Naive thymus-derived CD4-positive, alpha-beta T cell (primary cell): ENCODE measurements around the gene DDX50. TPM values are rescaled to one million over a fixed set of nuclear protein-coding genes. Genes with fewer than 3 reads are reported as not detected.

ENCODE experiments used
- ATAC-seq: fragments of 150-1000 bp; cut with Tn5 transposase; 2 replicates; pipeline ENCODE4 v1.10.0; 2021; ENCODE audit warnings: mild to moderate bottlenecking, moderate library complexity
- CTCF ChIA-PET: fragments of 350-600 bp; sonication (Branson Sonifier 250); formaldehyde crosslinking; loops from one replicate; lab custom pipeline; 2021; ENCODE audit warnings: antibody characterized with exemption; lab: Charles Lee
- POLR2A ChIA-PET: fragments of 350-600 bp; sonication (Branson Sonifier 250); formaldehyde crosslinking; loops from one replicate; lab custom pipeline; 2021; ENCODE audit warnings: antibody characterized with exemption, inconsistent platforms; lab: Charles Lee
- DNase-seq, 9 donors: peaks; one replicate each; pipeline versions ENCODE4 v3.0.0 to v3.0.0-alpha.2; 2020 to 2022; ENCODE audit warnings: mixed read lengths in 1 of 9
- H3K27ac ChIP-seq: one replicate; pipeline ENCODE4 v1.7.0; 2013; ENCODE audit warnings: mild to moderate bottlenecking, low read depth, low read length, moderate library complexity
- H3K27me3 ChIP-seq, 2 donors: one replicate each; pipeline ENCODE4 v1.7.0; 2013; ENCODE audit warnings: low read length in 2 of 2, mild to moderate bottlenecking in 2 of 2, moderate library complexity in 2 of 2; ENCODE audit not compliant: control insufficient read depth in 2 of 2, insufficient read depth in 2 of 2
- H3K36me3 ChIP-seq, 3 experiments: 1 replicate in 2 of 3; 2 replicates in 1 of 3; pipeline ENCODE4 v1.7.0; 2013; ENCODE audit warnings: low read length in 3 of 3, mild to moderate bottlenecking in 3 of 3, moderate library complexity in 1 of 3; ENCODE audit not compliant: insufficient read depth in 3 of 3, control insufficient read depth in 2 of 3
- H3K4me1 ChIP-seq, 2 donors: one replicate each; pipeline ENCODE4 v1.7.0; 2013; ENCODE audit warnings: low read length in 2 of 2, mild to moderate bottlenecking in 2 of 2, moderate library complexity in 1 of 2; ENCODE audit not compliant: control insufficient read depth in 2 of 2, insufficient read depth in 2 of 2
- H3K4me3 ChIP-seq: 2 replicates; pipeline ENCODE4 v1.7.0; 2013; ENCODE audit warnings: mild to moderate bottlenecking, low read length
- H3K9me3 ChIP-seq, 3 experiments: 1 replicate in 2 of 3; 2 replicates in 1 of 3; pipeline ENCODE4 v1.7.0; 2013; ENCODE audit warnings: low read length in 3 of 3; ENCODE audit not compliant: control insufficient read depth in 2 of 3
- H3K27ac Mint-ChIP-seq, 9 donors: one replicate each; pipeline ENCODE4 v1.8.0; 2020 to 2022; ENCODE audit warnings: mixed read lengths in 9 of 9, mild to moderate bottlenecking in 8 of 9, moderate library complexity in 5 of 9, inconsistent platforms in 2 of 9
- H3K27me3 Mint-ChIP-seq, 5 donors: one replicate each; pipeline ENCODE4 v1.8.0; 2021 to 2022; ENCODE audit warnings: mixed read lengths in 5 of 5, mild to moderate bottlenecking in 1 of 5
- H3K36me3 Mint-ChIP-seq, 5 donors: one replicate each; pipeline ENCODE4 v1.8.0; 2020 to 2022; ENCODE audit warnings: mixed read lengths in 5 of 5, mild to moderate bottlenecking in 3 of 5, inconsistent platforms in 1 of 5
- H3K4me1 Mint-ChIP-seq, 7 donors: one replicate each; pipeline ENCODE4 v1.8.0; 2020 to 2022; ENCODE audit warnings: mixed read lengths in 7 of 7, mild to moderate bottlenecking in 3 of 7, inconsistent platforms in 1 of 7
- H3K4me3 Mint-ChIP-seq, 10 donors: one replicate each; pipeline ENCODE4 v1.8.0; 2020 to 2022; ENCODE audit warnings: mild to moderate bottlenecking in 10 of 10, mixed read lengths in 10 of 10, moderate library complexity in 6 of 10, inconsistent platforms in 2 of 10
- H3K9me3 Mint-ChIP-seq, 11 donors: one replicate each; pipeline ENCODE4 v1.8.0; 2020 to 2022; ENCODE audit warnings: mixed read lengths in 11 of 11, mild to moderate bottlenecking in 4 of 11, inconsistent platforms in 1 of 11, moderate library complexity in 1 of 11
- intact Hi-C, 2 donors: fragments of 100-400 bp; cut with micrococcal nuclease; formaldehyde crosslinking; loops; one replicate each; pipeline ENCODE4 v1.15.1; 2023
- polyA plus RNA-seq, 2 donors: library from polyadenylated mRNA; unstranded; fragments of 300-500 nt; fragmentation: Illumina TruSeq; gene quantifications; one replicate each; pipeline ENCODE4 v1.2.3, GENCODE V29; 2021
- total RNA-seq, 6 experiments: library from RNA in 5 of 6; stranded (reverse) in 5 of 6; gene quantifications; 1 replicate in 5 of 6; 2 replicates in 1 of 6; pipeline ENCODE4 v1.2.3 and lab custom pipeline; 2021 to 2026

Gene DDX50
- total and polyA plus RNA-seq, 7 experiments from 2014 or later: 28.3 to 49.3 (median 41.6) TPM

- Histone ChIP-seq H3K27me3 (no peaks in the 10 kb centered on the region), H3K9me3 (no peaks in the 10 kb centered on the region), H3K36me3 (peaks cover 14 to 64% (median 34%) of the 10 kb centered on the region in 3 experiments), H3K4me3 (no peak overlapping the region), H3K4me1 (no peaks in the 10 kb centered on the region), H3K27ac (no peak overlapping the region)
- peaks cover 0 to 1% (median 0%) of the 10 kb centered on the region in 11 donors for H3K9me3 Mint-ChIP-seq
- H3K4me1 Mint-ChIP-seq: peaks cover 0 to 14% (median 6%) of the 10 kb centered on the region in 7 donors
- H3K27ac Mint-ChIP-seq: peak overlapping the region in 4 of 9 donors; percentile 2 to 73 (median 28)
- no peak overlapping the region for H3K4me3 Mint-ChIP-seq
- ATAC-seq: no peak
- no peak for DNase-seq
- no peaks in the 10 kb centered on the region for H3K27me3 Mint-ChIP-seq
- intact Hi-C loops: no loop called here
- POLR2A ChIA-PET: no interaction called here
- H3K36me3 Mint-ChIP-seq: peaks cover 9 to 38% (median 17%) of the 10 kb centered on the region in 5 donors
- CTCF ChIA-PET: no interaction called here
These were observed 81.3 kb downstream of the DDX50 start for GRCh38 chr10:68982389-68982788.

- peaks cover 10 to 22% (median 13%) of the 10 kb centered on the region in 3 experiments for H3K36me3 ChIP-seq
- H3K4me1 Mint-ChIP-seq: peaks cover 24 to 54% (median 45%) of the 10 kb centered on the region in 7 donors
- H3K36me3 Mint-ChIP-seq: peaks cover 0 to 13% (median 6%) of the 10 kb centered on the region in 5 donors
- peak overlapping the region in 9 of 10 donors; percentile 94 to 100 (median 99) for H3K4me3 Mint-ChIP-seq
- H3K4me1 ChIP-seq: peaks cover 13 to 15% of the 10 kb centered on the region in 2 donors
- H3K27me3 Mint-ChIP-seq: peaks cover 0 to 2% (median 0%) of the 10 kb centered on the region in 5 donors
- H3K9me3 Mint-ChIP-seq: peaks cover 0 to 3% (median 0%) of the 10 kb centered on the region in 11 donors
- ChIA-PET POLR2A (interaction anchor here (0.5 to 1.8 kb wide), 7 partner anchors 8 to 403 kb away, joined by 3 to 5 read pairs (median 3); partner anchors contain the start of genes SRGN and SUPV3L1), CTCF (interaction anchor here (0.6 to 2.8 kb wide), 7 partner anchors 17 to 1048 kb away, joined by 3 to 11 read pairs (median 4); no protein-coding TSS in a partner anchor)
- no peak overlapping the region for H3K27ac ChIP-seq
- DNase-seq (no peak), ATAC-seq (no peak)
- peak overlapping the region in 6 of 9 donors; percentile 19 to 98 (median 86) for H3K27ac Mint-ChIP-seq
- H3K27me3 ChIP-seq: no peaks in the 10 kb centered on the region
- intact Hi-C loops: loop anchor here (1.0 to 5.0 kb wide), 13 partner anchors 17 to 460 kb away; partner anchors contain the start of genes DDX21 (in 1 of the 2), DDX50 (in 1 of the 2), SLC25A16 (in 1 of the 2) and SRGN (in 1 of the 2)
- no peaks in the 10 kb centered on the region for H3K9me3 ChIP-seq
- H3K4me3 ChIP-seq: no peak overlapping the region
These were observed 86.5 kb downstream of the DDX50 start for GRCh38 chr10:68987611-68988010.

- H3K27ac ChIP-seq: peak within 1 kb of the TSS; percentile 82
- H3K36me3 ChIP-seq: peaks cover 0 to 13% (median 5%) of the 10 kb centered on the region in 3 experiments
- peaks cover 0 to 3% (median 0%) of the 10 kb centered on the region in 11 donors for H3K9me3 Mint-ChIP-seq
- peaks cover 0 to 2% (median 0%) of the 10 kb centered on the region in 5 donors for H3K27me3 Mint-ChIP-seq
- ChIA-PET CTCF (interaction anchor here (0.6 to 2.8 kb wide), 8 partner anchors 17 to 419 kb away, joined by 3 to 11 read pairs (median 4); no protein-coding TSS in a partner anchor), POLR2A (interaction anchor here (1.0 to 1.8 kb wide), 4 partner anchors 33 to 137 kb away, joined by 3 to 6 read pairs (median 6); partner anchors contain the start of genes DDX21 and SRGN)
- ATAC-seq (peak; percentile 93), DNase-seq (peak; percentile 50 to 84 (median 82))
- no peaks in the 10 kb centered on the region for H3K9me3 ChIP-seq
- peak within 1 kb of the TSS; percentile 89 for H3K4me3 ChIP-seq
- H3K27ac Mint-ChIP-seq: peak within 1 kb of the TSS; percentile 82 to 99 (median 94)
- peaks cover 31 to 65% (median 56%) of the 10 kb centered on the region in 7 donors for H3K4me1 Mint-ChIP-seq
- no peaks in the 10 kb centered on the region for H3K27me3 ChIP-seq
- peaks cover 15 to 20% of the 10 kb centered on the region in 2 donors for H3K4me1 ChIP-seq
- intact Hi-C loops: loop anchor here (1.0 to 5.0 kb wide), 13 partner anchors 16 to 461 kb away; partner anchors contain the start of genes DDX21 (in 1 of the 2), DDX50 (in 1 of the 2), SLC25A16 (in 1 of the 2) and SRGN (in 1 of the 2)
- H3K4me3 Mint-ChIP-seq: peak within 1 kb of the TSS; percentile 94 to 100 (median 99)
- H3K36me3 Mint-ChIP-seq: peaks cover 0 to 13% (median 0%) of the 10 kb centered on the region in 5 donors
These were observed 87.6 kb downstream of the DDX50 start, which contains the start of gene KIFBP for GRCh38 chr10:68988530-68989316. Gene KIFBP (plus strand): TSS chr10:68988803. CDS start chr10:68988833, 30 bp downstream.

- Histone ChIP-seq H3K27me3 (no peaks in the 10 kb centered on the region), H3K4me3 (peak overlapping the region; percentile 89), H3K27ac (peak overlapping the region; percentile 82), H3K9me3 (no peaks in the 10 kb centered on the region), H3K4me1 (peaks cover 15 to 20% of the 10 kb centered on the region in 2 donors), H3K36me3 (peaks cover 0 to 6% (median 4%) of the 10 kb centered on the region in 3 experiments)
- ATAC-seq (no peak), DNase-seq (no peak)
- peaks cover 0 to 2% (median 0%) of the 10 kb centered on the region in 5 donors for H3K27me3 Mint-ChIP-seq
- H3K9me3 Mint-ChIP-seq: peaks cover 0 to 3% (median 0%) of the 10 kb centered on the region in 11 donors
- peaks cover 32 to 71% (median 60%) of the 10 kb centered on the region in 7 donors for H3K4me1 Mint-ChIP-seq
- H3K36me3 Mint-ChIP-seq: peaks cover 0 to 13% (median 0%) of the 10 kb centered on the region in 5 donors
- ChIA-PET POLR2A (interaction anchor here (0.6 to 1.2 kb wide), 4 partner anchors 34 to 136 kb away, joined by 3 to 6 read pairs (median 4); partner anchors contain the start of gene DDX21), CTCF (interaction anchor here (0.6 to 1.0 kb wide), 5 partner anchors 18 to 135 kb away, joined by 3 to 4 read pairs (median 3); no protein-coding TSS in a partner anchor)
- peak overlapping the region; percentile 79 to 98 (median 93) for H3K27ac Mint-ChIP-seq
- intact Hi-C loops: loop anchor here (2.0 to 5.0 kb wide), 3 partner anchors 21 to 403 kb away; no protein-coding TSS in a partner anchor
- peak overlapping the region; percentile 94 to 100 (median 99) for H3K4me3 Mint-ChIP-seq
These were observed 88.3 kb downstream of the DDX50 start for GRCh38 chr10:68989317-68989990.

- H3K4me1 Mint-ChIP-seq: peaks cover 41 to 77% (median 71%) of the 10 kb centered on the region in 7 donors
- intact Hi-C loops: no loop called here
- POLR2A ChIA-PET: interaction anchor here (0.8 to 1.2 kb wide), 2 partner anchors 91 to 99 kb away, joined by 3 to 4 read pairs; no protein-coding TSS in a partner anchor
These were observed 91.7 kb downstream of the DDX50 start for GRCh38 chr10:68992636-68993440.

More at GRCh38 chr10:68992636-68993440, 91.7 kb downstream of the DDX50 start:
- Histone ChIP-seq H3K9me3 (no peaks in the 10 kb centered on the region), H3K27me3 (no peaks in the 10 kb centered on the region), H3K36me3 (peaks cover 0 to 5% (median 0%) of the 10 kb centered on the region in 3 experiments), H3K4me3 (no peak overlapping the region), H3K4me1 (peaks cover 15 to 20% of the 10 kb centered on the region in 2 donors), H3K27ac (no peak overlapping the region)
- no peak for ATAC-seq
- CTCF ChIA-PET: no interaction called here
- peaks cover 0 to 2% (median 0%) of the 10 kb centered on the region in 5 donors for H3K27me3 Mint-ChIP-seq
- peak overlapping the region in 8 of 10 donors; percentile 2 to 45 (median 32) for H3K4me3 Mint-ChIP-seq
- DNase-seq: no peak
- peaks cover 0 to 3% (median 0%) of the 10 kb centered on the region in 11 donors for H3K9me3 Mint-ChIP-seq
- H3K36me3 Mint-ChIP-seq: peaks cover 0 to 10% (median 0%) of the 10 kb centered on the region in 5 donors
- H3K27ac Mint-ChIP-seq: peak overlapping the region in 8 of 9 donors; percentile 1 to 69 (median 34)
